CD4-positive, alpha-beta T cell (primary cell): ENCODE results near the gene IL18RAP. TPM values are rescaled to one million over a fixed set of nuclear protein-coding genes. Genes with fewer than 3 reads are reported as not detected.

Experiments used
- ATAC-seq: fragments of 200-7000 bp; cut with Tn5 transposase; one replicate; pipeline ENCODE4 v1.10.0; 2022; ENCODE audit warnings: mild to moderate bottlenecking; ENCODE audit not compliant: poor library complexity
- CTCF ChIA-PET: fragments of 350-600 bp; sonication (Branson Sonifier 250); formaldehyde crosslinking; loops from one replicate; lab custom pipeline; 2021; ENCODE audit warnings: antibody characterized with exemption, inconsistent platforms; lab: Charles Lee
- POLR2A ChIA-PET: fragments of 350-600 bp; sonication (Branson Sonifier 250); formaldehyde crosslinking; loops from one replicate; lab custom pipeline; 2021; ENCODE audit warnings: antibody characterized with exemption, inconsistent platforms; lab: Charles Lee
- DNase-seq, 14 experiments: peaks; one replicate each; pipeline ENCODE4 v3.0.0-alpha.2; 2013 to 2020; ENCODE audit warnings: mixed read lengths in 2 of 14
- H3K27ac ChIP-seq, 2 donors: one replicate each; pipeline versions ENCODE4 v1.5.1 to v1.7.0; 2013; ENCODE audit warnings: low read length in 2 of 2, low read depth in 1 of 2, mild to moderate bottlenecking in 1 of 2
- H3K27me3 ChIP-seq, 2 experiments: 1 replicate in 1 of 2; 2 replicates in 1 of 2; pipeline versions ENCODE4 v1.6.1 to v1.7.0; 2013; ENCODE audit warnings: low read length in 2 of 2, control low read depth in 1 of 2, mild to moderate bottlenecking in 1 of 2, moderate library complexity in 1 of 2; ENCODE audit not compliant: insufficient read depth in 2 of 2, control insufficient read depth in 1 of 2
- H3K36me3 ChIP-seq: one replicate; pipeline ENCODE4 v1.6.1; 2013; ENCODE audit warnings: low read length, control low read depth; ENCODE audit not compliant: insufficient read depth
- H3K4me1 ChIP-seq: one replicate; pipeline ENCODE4 v1.6.1; 2013; ENCODE audit warnings: low read length, control low read depth; ENCODE audit not compliant: insufficient read depth
- H3K4me3 ChIP-seq: one replicate; pipeline ENCODE4 v1.5.1; 2013; ENCODE audit warnings: mild to moderate bottlenecking, low read length, moderate library complexity
- H3K9me3 ChIP-seq, 2 experiments: 1 replicate in 1 of 2; 2 replicates in 1 of 2; pipeline versions ENCODE4 v1.6.1 to v1.7.0; 2013; ENCODE audit warnings: low read length in 2 of 2, mild to moderate bottlenecking in 2 of 2, control low read depth in 1 of 2, moderate library complexity in 1 of 2; ENCODE audit not compliant: control insufficient read depth in 1 of 2, insufficient read depth in 1 of 2
- H3K27ac Mint-ChIP-seq: one replicate; pipeline ENCODE4 v1.8.0; 2020; ENCODE audit warnings: mixed read lengths
- H3K27me3 Mint-ChIP-seq: one replicate; pipeline ENCODE4 v1.8.0; 2021; ENCODE audit warnings: mixed read lengths
- H3K36me3 Mint-ChIP-seq: one replicate; pipeline ENCODE4 v1.8.0; 2021; ENCODE audit warnings: low read depth, mixed read lengths
- H3K4me1 Mint-ChIP-seq: one replicate; pipeline ENCODE4 v1.8.0; 2021; ENCODE audit warnings: low read depth, mixed read lengths
- H3K4me3 Mint-ChIP-seq: one replicate; pipeline ENCODE4 v1.8.0; 2020; ENCODE audit warnings: mild to moderate bottlenecking, mixed read lengths
- H3K9me3 Mint-ChIP-seq: one replicate; pipeline ENCODE4 v1.8.0; 2020; ENCODE audit warnings: mixed read lengths
- intact Hi-C, 2 experiments: fragments of 100-400 bp; cut with DNase I in 1 of 2; cut with micrococcal nuclease in 1 of 2; formaldehyde crosslinking; loops; one replicate each; pipeline versions ENCODE4 v1.15.1 to v1.9.0; 2023 to 2025; cut with DNase I, micrococcal nuclease
- total RNA-seq, 174 experiments: library from RNA in 2 of 174; stranded (reverse) in 2 of 174; gene quantifications; one replicate each; pipeline ENCODE4 v1.2.3 and lab custom pipeline; 2021 to 2026
- TF ChIP-seq, protein P1 (sequence below): fragments of 200-600 bp; IDR thresholded peaks from one replicate; pipeline ENCODE4 v1.8.0; 2022; ENCODE audit warnings: antibody characterized with exemption, mild to moderate bottlenecking

IL18RAP gene
- total RNA-seq, 2 experiments from 2014 or later: 2.3 to 2.6 TPM

DNA sequence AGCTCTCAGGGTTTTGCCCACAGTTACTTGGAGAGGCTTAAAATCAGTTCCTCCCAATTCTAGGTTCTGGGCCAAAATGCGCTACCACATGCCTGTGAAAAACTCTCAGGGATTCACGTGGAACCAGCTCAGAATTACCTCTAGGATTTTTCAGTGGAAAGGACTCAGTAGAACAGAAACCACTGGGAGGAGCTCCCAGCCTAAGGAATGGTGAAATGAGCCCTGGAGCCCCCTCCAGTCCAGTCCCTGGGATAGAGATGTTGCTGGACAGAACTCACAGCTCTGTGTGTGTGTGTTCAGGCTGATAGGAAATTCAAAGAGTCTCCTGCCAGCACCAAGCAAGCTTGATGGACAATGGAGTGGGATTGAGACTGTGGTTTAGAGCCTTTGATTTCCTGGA lies 29.0 kb downstream of the IL18RAP start:
- intact Hi-C loops: no loop called here
- no peaks in the 10 kb centered on the region for H3K9me3 ChIP-seq
- no peak overlapping the region for H3K27ac ChIP-seq
- H3K27ac Mint-ChIP-seq: no peak overlapping the region
- TF ChIP-seq, protein P1, sequence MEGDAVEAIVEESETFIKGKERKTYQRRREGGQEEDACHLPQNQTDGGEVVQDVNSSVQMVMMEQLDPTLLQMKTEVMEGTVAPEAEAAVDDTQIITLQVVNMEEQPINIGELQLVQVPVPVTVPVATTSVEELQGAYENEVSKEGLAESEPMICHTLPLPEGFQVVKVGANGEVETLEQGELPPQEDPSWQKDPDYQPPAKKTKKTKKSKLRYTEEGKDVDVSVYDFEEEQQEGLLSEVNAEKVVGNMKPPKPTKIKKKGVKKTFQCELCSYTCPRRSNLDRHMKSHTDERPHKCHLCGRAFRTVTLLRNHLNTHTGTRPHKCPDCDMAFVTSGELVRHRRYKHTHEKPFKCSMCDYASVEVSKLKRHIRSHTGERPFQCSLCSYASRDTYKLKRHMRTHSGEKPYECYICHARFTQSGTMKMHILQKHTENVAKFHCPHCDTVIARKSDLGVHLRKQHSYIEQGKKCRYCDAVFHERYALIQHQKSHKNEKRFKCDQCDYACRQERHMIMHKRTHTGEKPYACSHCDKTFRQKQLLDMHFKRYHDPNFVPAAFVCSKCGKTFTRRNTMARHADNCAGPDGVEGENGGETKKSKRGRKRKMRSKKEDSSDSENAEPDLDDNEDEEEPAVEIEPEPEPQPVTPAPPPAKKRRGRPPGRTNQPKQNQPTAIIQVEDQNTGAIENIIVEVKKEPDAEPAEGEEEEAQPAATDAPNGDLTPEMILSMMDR: no peak
- ChIA-PET POLR2A (no interaction called here), CTCF (interaction anchor here (0.8 to 1.9 kb wide), 3 partner anchors 9 to 432 kb away, joined by 3 to 4 read pairs (median 4); partner anchors contain the start of gene IL18R1)
- H3K4me1 Mint-ChIP-seq: peaks cover 8% of the 10 kb centered on the region
- H3K27me3 Mint-ChIP-seq: no peaks in the 10 kb centered on the region
- no peaks in the 10 kb centered on the region for H3K9me3 Mint-ChIP-seq
- no peak overlapping the region for H3K4me3 ChIP-seq
- DNase-seq (no peak), ATAC-seq (no peak)
- H3K27me3 ChIP-seq: no peaks in the 10 kb centered on the region
- no peaks in the 10 kb centered on the region for H3K4me1 ChIP-seq
- no peaks in the 10 kb centered on the region for H3K36me3 ChIP-seq
- H3K36me3 Mint-ChIP-seq: no peaks in the 10 kb centered on the region
- H3K4me3 Mint-ChIP-seq: no peak overlapping the region

DNA sequence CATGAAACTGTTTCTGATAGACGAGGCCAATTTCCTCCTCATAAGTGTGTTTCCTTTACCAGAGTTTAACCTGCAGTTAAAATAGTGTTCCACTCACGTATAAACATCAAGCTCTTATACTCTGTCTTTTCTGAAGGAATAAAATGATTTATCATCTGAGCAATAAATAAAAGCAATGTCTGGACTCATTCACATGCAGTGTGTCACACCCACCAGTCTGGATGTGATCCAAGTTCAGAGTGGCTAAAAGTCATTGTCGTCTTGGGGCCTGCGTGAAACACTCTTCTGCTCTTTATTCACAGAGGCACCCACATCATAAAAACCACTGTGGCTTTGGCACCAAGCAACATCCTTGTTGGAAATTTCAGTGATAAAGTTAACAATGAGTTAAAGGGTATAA lies 30.5 kb downstream of the IL18RAP start:
- ChIA-PET POLR2A (no interaction called here), CTCF (no interaction called here)
- Histone ChIP-seq H3K27ac (no peak overlapping the region), H3K27me3 (peaks cover 0 to 2% of the 10 kb centered on the region in 2 experiments), H3K4me1 (no peaks in the 10 kb centered on the region), H3K9me3 (no peaks in the 10 kb centered on the region), H3K4me3 (no peak overlapping the region), H3K36me3 (no peaks in the 10 kb centered on the region)
- H3K4me1 Mint-ChIP-seq: peaks cover 8% of the 10 kb centered on the region
- H3K27ac Mint-ChIP-seq: no peak overlapping the region
- DNase-seq (no peak), ATAC-seq (no peak)
- TF ChIP-seq, protein P1: no peak
- intact Hi-C loops: no loop called here
- H3K36me3 Mint-ChIP-seq: no peaks in the 10 kb centered on the region
- no peak overlapping the region for H3K4me3 Mint-ChIP-seq
- no peaks in the 10 kb centered on the region for H3K27me3 Mint-ChIP-seq
- H3K9me3 Mint-ChIP-seq: no peaks in the 10 kb centered on the region

DNA sequence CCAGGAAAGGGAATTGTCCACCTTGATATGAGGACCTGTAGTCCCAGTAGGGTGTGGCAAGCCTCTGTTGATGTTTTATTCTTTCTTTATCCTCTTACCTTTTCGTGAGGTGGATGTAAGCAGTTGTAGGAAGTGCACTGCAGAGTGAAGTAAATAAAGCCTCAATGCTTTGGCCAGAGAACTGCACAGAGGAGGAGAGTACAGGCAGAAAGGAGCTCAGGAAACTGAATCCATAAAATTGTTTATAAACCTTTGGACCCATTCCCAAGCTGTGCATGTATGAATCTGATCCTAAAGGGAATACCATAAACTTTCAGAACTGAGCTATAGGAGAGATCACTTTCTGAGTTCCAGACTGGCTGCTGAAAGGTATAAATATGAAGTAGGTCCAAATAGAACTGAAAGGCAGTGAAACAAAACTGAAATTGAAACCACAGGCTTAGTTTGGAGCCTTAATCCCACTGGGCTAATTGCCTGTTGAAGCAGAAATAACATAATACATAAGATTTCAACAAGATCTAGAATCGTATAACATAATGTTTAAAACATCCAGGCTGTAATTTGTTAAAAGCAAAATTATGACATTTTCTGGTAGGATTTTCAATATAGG lies 32.2 kb downstream of the IL18RAP start:
- H3K36me3 Mint-ChIP-seq: no peaks in the 10 kb centered on the region
- POLR2A ChIA-PET: no interaction called here
- no peaks in the 10 kb centered on the region for H3K27me3 Mint-ChIP-seq
- Histone ChIP-seq H3K27ac (no peak overlapping the region), H3K27me3 (peaks cover 0 to 2% of the 10 kb centered on the region in 2 experiments), H3K4me3 (no peak overlapping the region), H3K4me1 (no peaks in the 10 kb centered on the region), H3K9me3 (no peaks in the 10 kb centered on the region), H3K36me3 (no peaks in the 10 kb centered on the region)
- no peak for ATAC-seq
- H3K4me1 Mint-ChIP-seq: peaks cover 8% of the 10 kb centered on the region
- TF ChIP-seq, protein P1: no peak
- DNase-seq: no peak
- H3K4me3 Mint-ChIP-seq: no peak overlapping the region
- H3K9me3 Mint-ChIP-seq: no peaks in the 10 kb centered on the region
- intact Hi-C loops: no loop called here
- H3K27ac Mint-ChIP-seq: no peak overlapping the region
- CTCF ChIA-PET: no interaction called here
